Stomach (tissue), 4 donors: ENCODE results near the gene IGFALS.

Source experiments
- CTCF ChIP-seq, 7 experiments: fragments of 450-650 bp in 4 of 7; fragments of 200-600 bp in 3 of 7; sonication (generic) in 3 of 7; IDR thresholded peaks; one replicate each; pipeline ENCODE4 v1.5.1; 2016 to 2019; ENCODE audit warnings: antibody characterized with exemption in 7 of 7, control low read depth in 2 of 7, mild to moderate bottlenecking in 1 of 7
- POLR2A ChIP-seq, 4 donors: fragments of 450-650 bp; IDR thresholded peaks; one replicate each; pipeline ENCODE4 v1.6.1; 2016; ENCODE audit warnings: antibody characterized with exemption in 4 of 4, control low read depth in 2 of 4, mild to moderate bottlenecking in 1 of 4, moderate library complexity in 1 of 4
- POLR2AphosphoS5 ChIP-seq, 3 donors: sonication (generic); formaldehyde crosslinking; IDR thresholded peaks; one replicate each; pipeline ENCODE4 v1.6.1; 2016; ENCODE audit warnings: antibody characterized with exemption in 3 of 3

- TF ChIP-seq POLR2A (IDR thresholded peaks at IDR 0.05) (no peak), CTCF (IDR thresholded peaks at IDR 0.05) (no peak), POLR2AphosphoS5 (IDR thresholded peaks at IDR 0.05) (no peak)
Observed at GRCh38 chr16:1762879-1763520, 30.5 kb downstream of the IGFALS start.
